HG03442 (cell line): ENCODE measurements around the gene MYL6B.
"Not testable (repeated sequence)": the region's sequence is repeated elsewhere in the genome, so short reads cannot be mapped to it uniquely, and the experiment has no call there.

Experiments
- ATAC-seq: cut with Tn5 transposase; IDR thresholded peaks from one replicate; pipeline ENCODE4 v1.9.1; 2021; ENCODE audit warnings: mild to moderate bottlenecking, moderate library complexity; ENCODE audit not compliant: unreplicated experiment

Gene MYL6B

GRCh38 chr12:56151672-56152131, 685 bp upstream of the MYL6B start:
- ATAC-seq = peak; percentile 58

- ATAC-seq = no peak
Measured at GRCh38 chr12:56152756-56153677, 630 bp downstream of the MYL6B start.

GRCh38 chr12:56153678-56154065, 1.3 kb downstream of the MYL6B start:
- no peak for ATAC-seq

GRCh38 chr12:56154246-56154771, 1.9 kb downstream of the MYL6B start:
- no peak for ATAC-seq

GRCh38 chr12:56154818-56155217, 2.4 kb downstream of the MYL6B start:
- ATAC-seq = no peak

- ATAC-seq = no peak
Measured at GRCh38 chr12:56155256-56155845, 3.0 kb downstream of the MYL6B start.

- ATAC-seq = not testable (repeated sequence)
Measured at GRCh38 chr12:56156464-56157200, 4.2 kb downstream of the MYL6B start.

GRCh38 chr12:56157201-56158028, 5.0 kb downstream of the MYL6B start:
- peak; percentile 35 for ATAC-seq

- ATAC-seq = peak; percentile 79
Measured at GRCh38 chr12:56158029-56158925, 5.9 kb downstream of the MYL6B start, which contains the start of gene MYL6. TSS of gene MYL6 (plus strand) at chr12:56158359. CDS start at chr12:56158402, 43 bp downstream.

GRCh38 chr12:56158926-56159461, 6.6 kb downstream of the MYL6B start:
- no peak for ATAC-seq

- no peak for ATAC-seq
Measured at GRCh38 chr12:56159482-56160192, 7.2 kb downstream of the MYL6B start.

- no peak for ATAC-seq
Measured at GRCh38 chr12:56160193-56160763, 7.9 kb downstream of the MYL6B start.

GRCh38 chr12:56160894-56161689, 8.7 kb downstream of the MYL6B start:
- no peak for ATAC-seq

- no peak for ATAC-seq
Measured at GRCh38 chr12:56161690-56162351, 9.4 kb downstream of the MYL6B start.

GRCh38 chr12:56162468-56163290, 10.3 kb downstream of the MYL6B start:
- no peak for ATAC-seq
